ENCODE data around the gene RBBP8NL. TPM values are rescaled to one million over a fixed set of nuclear protein-coding genes. Genes with fewer than 3 reads are reported as not detected.

Gene RBBP8NL
- total RNA-seq, 1 donor from 2014 or later: not detected

GRCh38 chr20:62466806-62467537 lies 39.6 kb upstream of the RBBP8NL start:
- Mint-ChIP-seq H3K4me3 (no peak overlapping the region), H3K27me3 (peaks cover 7% of the 10 kb centered on the region), H3K9me3 (no peaks in the 10 kb centered on the region), H3K36me3 (ENCODE audit: low read depth) (no peaks in the 10 kb centered on the region), H3K4me1 (no peaks in the 10 kb centered on the region), H3K27ac (no peak overlapping the region)
- intact Hi-C loops (cut with micrococcal nuclease): no loop called here
- no peak for DNase-seq

DNA sequence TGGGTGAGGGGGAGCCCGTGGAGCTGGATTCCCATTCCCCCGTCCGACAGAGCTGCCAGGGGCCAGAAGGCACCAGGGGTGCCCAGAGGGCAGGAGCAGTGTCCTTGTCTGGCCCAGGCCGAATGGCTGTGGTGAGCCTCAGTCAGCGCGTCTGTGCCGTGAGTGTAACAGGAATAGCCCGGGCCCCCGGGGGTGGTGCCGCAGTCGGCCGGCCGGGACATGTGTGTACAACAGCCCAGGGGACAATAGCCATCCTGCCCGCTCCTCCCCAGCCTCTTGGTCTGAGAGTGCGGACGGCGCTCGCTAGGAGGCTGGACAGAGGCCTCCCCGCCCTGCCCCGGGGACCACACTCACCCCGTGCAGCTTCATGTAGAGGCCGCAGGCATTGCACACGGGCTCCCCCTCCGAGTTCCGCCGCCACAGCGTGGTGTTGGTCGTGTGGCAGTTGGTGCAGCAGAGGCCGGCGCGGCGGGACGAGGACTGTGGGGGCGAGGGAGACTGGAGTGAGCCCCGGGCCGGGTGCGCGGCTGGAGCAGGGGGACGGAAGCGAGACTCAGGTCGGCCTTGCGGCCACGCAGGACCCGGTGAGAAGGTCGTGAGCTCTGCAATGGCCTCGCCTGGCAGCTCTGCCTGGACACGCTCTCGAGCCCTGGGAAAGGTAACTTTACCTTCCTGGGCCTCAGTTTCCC lies 38.9 kb upstream of the RBBP8NL start:
- Mint-ChIP-seq H3K9me3 (no peaks in the 10 kb centered on the region), H3K4me3 (no peak overlapping the region), H3K36me3 (ENCODE audit: low read depth) (no peaks in the 10 kb centered on the region), H3K27me3 (peaks cover 5% of the 10 kb centered on the region), H3K4me1 (no peaks in the 10 kb centered on the region), H3K27ac (no peak overlapping the region)
- intact Hi-C loops (cut with micrococcal nuclease): no loop called here
- DNase-seq: no peak

- no peak overlapping the region for H3K27ac Mint-ChIP-seq
- H3K36me3 Mint-ChIP-seq (ENCODE audit: low read depth): no peaks in the 10 kb centered on the region
- no peaks in the 10 kb centered on the region for H3K9me3 Mint-ChIP-seq
- H3K4me3 Mint-ChIP-seq: no peak overlapping the region
- intact Hi-C loops (cut with micrococcal nuclease): no loop called here
- peaks cover 1% of the 10 kb centered on the region for H3K27me3 Mint-ChIP-seq
- H3K4me1 Mint-ChIP-seq: no peaks in the 10 kb centered on the region
- no peak for DNase-seq
Measured at GRCh38 chr20:62464990-62465389, 37.7 kb upstream of the RBBP8NL start.

DNA sequence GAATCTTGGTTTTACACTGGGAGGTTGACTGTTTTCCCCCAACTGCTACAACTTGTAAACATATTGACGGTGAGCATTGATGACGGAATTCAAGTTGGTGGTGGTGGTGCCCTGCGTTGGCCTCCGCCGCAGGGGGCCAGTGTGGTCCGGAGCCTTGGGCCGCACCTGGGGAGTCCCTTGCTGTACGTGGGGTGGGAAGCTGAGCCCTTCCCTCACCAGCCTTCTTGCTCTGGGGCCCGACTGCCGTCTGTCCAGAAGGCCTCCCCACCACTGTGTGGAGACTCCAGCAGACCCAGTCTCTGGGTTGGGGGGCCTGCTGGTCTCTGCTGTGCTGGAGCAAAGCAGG lies 37.1 kb upstream of the RBBP8NL start:
- Mint-ChIP-seq H3K27me3 (no peaks in the 10 kb centered on the region), H3K4me3 (no peak overlapping the region), H3K4me1 (no peaks in the 10 kb centered on the region), H3K27ac (no peak overlapping the region), H3K36me3 (ENCODE audit: low read depth) (no peaks in the 10 kb centered on the region), H3K9me3 (no peaks in the 10 kb centered on the region)
- DNase-seq: no peak
- intact Hi-C loops (cut with micrococcal nuclease): no loop called here

DNA sequence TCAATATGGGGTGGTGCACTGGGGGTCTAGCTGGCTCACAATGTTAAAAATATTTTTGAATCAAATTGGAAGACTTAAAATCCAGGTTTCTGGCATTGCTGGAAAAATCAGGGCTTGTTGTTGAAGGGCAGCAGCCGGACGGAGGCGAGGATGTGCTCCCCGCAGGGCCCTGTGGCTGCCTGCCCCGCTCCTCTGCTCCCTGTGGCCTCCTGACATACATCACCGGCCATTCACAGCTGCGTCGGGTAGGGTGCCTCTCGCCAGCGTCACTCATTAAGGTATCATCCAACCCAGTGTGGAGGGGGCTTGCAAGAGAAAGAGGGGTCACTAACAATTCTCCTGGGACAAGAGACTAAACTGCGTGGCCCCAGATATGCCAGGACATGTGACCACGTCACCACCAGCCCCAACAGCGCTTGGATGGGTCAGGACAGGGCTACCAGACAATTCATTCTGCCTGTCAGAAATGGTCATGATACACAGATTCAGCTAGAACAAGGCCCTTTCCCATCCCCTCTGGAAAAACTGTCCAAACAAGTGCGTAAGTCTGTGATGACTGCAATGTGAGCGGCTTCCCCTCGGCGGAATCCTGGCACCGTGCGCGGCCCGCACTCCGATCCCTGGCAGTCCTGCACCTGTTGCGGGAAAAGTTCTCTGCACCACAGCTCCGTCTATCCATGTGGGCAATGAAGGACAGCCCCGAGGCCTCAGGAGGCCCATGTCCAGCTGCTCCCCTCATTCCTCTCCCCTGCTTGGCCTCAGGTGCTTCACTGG lies 36.5 kb upstream of the RBBP8NL start:
- H3K4me1 Mint-ChIP-seq: no peaks in the 10 kb centered on the region
- H3K27ac Mint-ChIP-seq: no peak overlapping the region
- H3K4me3 Mint-ChIP-seq: no peak overlapping the region
- H3K36me3 Mint-ChIP-seq (ENCODE audit: low read depth): no peaks in the 10 kb centered on the region
- no peaks in the 10 kb centered on the region for H3K9me3 Mint-ChIP-seq
- no peaks in the 10 kb centered on the region for H3K27me3 Mint-ChIP-seq
- intact Hi-C loops (cut with micrococcal nuclease): no loop called here
- DNase-seq: no peak

GRCh38 chr20:62462976-62463592 lies 35.7 kb upstream of the RBBP8NL start:
- Mint-ChIP-seq H3K27me3 (no peaks in the 10 kb centered on the region), H3K4me3 (no peak overlapping the region), H3K9me3 (no peaks in the 10 kb centered on the region)

GRCh38 chr20:62461834-62462233 lies 34.5 kb upstream of the RBBP8NL start:
- Mint-ChIP-seq H3K9me3 (no peaks in the 10 kb centered on the region), H3K4me3 (no peak overlapping the region), H3K27me3 (no peaks in the 10 kb centered on the region), H3K4me1 (no peaks in the 10 kb centered on the region), H3K27ac (no peak overlapping the region), H3K36me3 (ENCODE audit: low read depth) (no peaks in the 10 kb centered on the region)
- no peak for DNase-seq
- intact Hi-C loops (cut with micrococcal nuclease): no loop called here

More at GRCh38 chr20:62462976-62463592, 35.7 kb upstream of the RBBP8NL start:
- intact Hi-C loops (cut with micrococcal nuclease): no loop called here
- Mint-ChIP-seq H3K4me1 (no peaks in the 10 kb centered on the region), H3K36me3 (ENCODE audit: low read depth) (no peaks in the 10 kb centered on the region), H3K27ac (no peak overlapping the region)
- no peak for DNase-seq

DNA sequence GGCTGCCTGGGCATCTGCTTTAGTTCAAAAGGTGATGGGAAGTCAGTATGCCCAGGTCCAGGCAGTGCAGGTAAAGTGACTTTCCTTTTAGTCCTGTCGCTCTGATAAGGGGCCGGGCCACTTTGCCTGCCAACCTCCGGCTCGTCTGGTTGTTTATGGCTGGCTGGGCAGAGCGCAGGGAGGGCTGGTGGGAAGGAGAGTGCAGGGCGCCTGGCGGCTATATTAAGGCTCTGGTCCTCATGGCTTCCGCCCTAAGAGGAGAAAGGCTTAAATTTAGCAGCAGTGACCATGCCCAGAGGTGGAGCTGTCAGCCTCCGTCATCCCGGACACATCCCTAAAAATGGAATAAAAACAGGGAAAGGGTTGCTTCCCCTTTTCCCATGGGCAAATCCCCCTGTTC lies 33.8 kb upstream of the RBBP8NL start:
- no peaks in the 10 kb centered on the region for H3K36me3 Mint-ChIP-seq (ENCODE audit: low read depth)
- no peak overlapping the region for H3K4me3 Mint-ChIP-seq
- no peak for DNase-seq
- H3K4me1 Mint-ChIP-seq: no peaks in the 10 kb centered on the region
- intact Hi-C loops (cut with micrococcal nuclease): no loop called here
- H3K27ac Mint-ChIP-seq: no peak overlapping the region
- peaks cover 2% of the 10 kb centered on the region for H3K27me3 Mint-ChIP-seq
- H3K9me3 Mint-ChIP-seq: no peaks in the 10 kb centered on the region

DNA sequence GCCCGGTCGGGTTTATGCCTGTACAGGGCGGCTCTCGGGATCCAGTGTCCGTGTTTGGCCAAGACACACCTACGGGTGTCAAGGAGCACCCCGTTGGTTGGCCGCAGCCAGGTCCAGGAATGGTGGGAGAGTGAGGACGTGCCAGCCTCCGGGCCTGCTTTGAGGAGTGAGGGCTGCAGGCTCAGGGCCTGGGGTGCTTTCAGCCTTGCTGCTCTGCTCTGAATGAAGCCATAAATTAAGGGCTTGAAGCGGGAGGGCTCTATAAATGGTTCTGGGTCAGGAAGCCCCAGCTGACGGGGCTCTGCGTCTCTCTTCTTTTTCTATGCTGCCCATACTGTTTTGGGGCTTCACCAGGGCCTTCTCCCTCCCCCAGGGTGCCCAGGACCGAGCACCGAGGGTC lies 33.3 kb upstream of the RBBP8NL start:
- no peak for DNase-seq
- Mint-ChIP-seq H3K4me1 (no peaks in the 10 kb centered on the region), H3K27me3 (peaks cover 2% of the 10 kb centered on the region), H3K36me3 (ENCODE audit: low read depth) (no peaks in the 10 kb centered on the region), H3K4me3 (no peak overlapping the region), H3K9me3 (no peaks in the 10 kb centered on the region), H3K27ac (no peak overlapping the region)
- intact Hi-C loops (cut with micrococcal nuclease): no loop called here

DNA sequence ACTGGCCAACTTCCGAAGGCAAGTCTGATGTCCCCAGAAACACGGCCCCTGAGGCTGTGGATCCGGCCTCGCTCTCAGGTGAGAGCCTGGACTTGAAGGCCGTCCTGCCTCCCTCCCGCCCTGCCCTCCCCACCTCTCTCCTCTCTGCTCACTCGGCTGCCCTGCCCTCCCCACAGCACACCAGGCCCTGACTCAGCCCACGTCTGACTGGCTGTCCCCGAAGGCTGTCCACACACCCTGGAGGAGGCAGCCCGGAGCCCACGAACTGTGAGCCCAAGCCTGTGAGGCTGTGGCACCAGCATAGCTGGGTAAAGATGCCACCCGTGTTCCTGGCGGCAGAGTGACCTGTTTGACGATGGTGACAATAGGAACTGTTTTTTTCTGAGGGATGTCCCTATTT lies 32.1 kb upstream of the RBBP8NL start:
- H3K4me3 Mint-ChIP-seq: no peak overlapping the region
- no peaks in the 10 kb centered on the region for H3K9me3 Mint-ChIP-seq
- no peak overlapping the region for H3K27ac Mint-ChIP-seq
- no peak for DNase-seq
- H3K4me1 Mint-ChIP-seq: no peaks in the 10 kb centered on the region
- H3K27me3 Mint-ChIP-seq: peaks cover 2% of the 10 kb centered on the region
- intact Hi-C loops (cut with micrococcal nuclease): no loop called here
- H3K36me3 Mint-ChIP-seq (ENCODE audit: low read depth): no peaks in the 10 kb centered on the region

GRCh38 chr20:62458275-62459251 lies 31.2 kb upstream of the RBBP8NL start:
- Mint-ChIP-seq H3K27me3 (peaks cover 2% of the 10 kb centered on the region), H3K4me3 (no peak overlapping the region)
- intact Hi-C loops (cut with micrococcal nuclease): no loop called here

DNA sequence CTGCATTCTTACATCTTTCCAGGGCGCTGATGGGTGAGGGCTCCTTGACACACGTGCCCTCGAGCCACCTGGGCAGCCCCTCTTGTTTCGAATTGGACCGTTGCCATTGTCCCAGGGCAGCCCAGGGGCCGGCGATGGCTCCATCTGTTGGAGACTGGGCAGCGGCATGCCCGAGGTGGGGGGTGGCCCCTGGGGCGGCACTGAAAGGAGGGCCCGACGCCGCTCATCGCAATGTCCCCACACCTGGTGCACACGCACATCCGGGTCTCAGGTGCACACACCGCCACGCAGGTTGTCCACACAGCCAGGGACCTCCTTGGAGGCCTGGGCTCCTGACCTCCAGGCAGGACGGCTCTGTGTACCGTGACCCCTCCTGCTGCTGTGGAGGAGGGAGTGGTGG lies 30.5 kb upstream of the RBBP8NL start:
- Mint-ChIP-seq H3K4me3 (no peak overlapping the region), H3K9me3 (no peaks in the 10 kb centered on the region), H3K27ac (no peak overlapping the region), H3K27me3 (peaks cover 2% of the 10 kb centered on the region), H3K36me3 (ENCODE audit: low read depth) (no peaks in the 10 kb centered on the region), H3K4me1 (no peaks in the 10 kb centered on the region)
- intact Hi-C loops (cut with micrococcal nuclease): no loop called here
- DNase-seq: no peak

More at GRCh38 chr20:62458275-62459251, 31.2 kb upstream of the RBBP8NL start:
- no peaks in the 10 kb centered on the region for H3K36me3 Mint-ChIP-seq (ENCODE audit: low read depth)
- no peaks in the 10 kb centered on the region for H3K9me3 Mint-ChIP-seq
- no peaks in the 10 kb centered on the region for H3K4me1 Mint-ChIP-seq
- H3K27ac Mint-ChIP-seq: no peak overlapping the region
- no peak for DNase-seq

GRCh38 chr20:62457098-62457497 lies 29.8 kb upstream of the RBBP8NL start:
- DNase-seq: no peak
- no peaks in the 10 kb centered on the region for H3K9me3 Mint-ChIP-seq
- no peaks in the 10 kb centered on the region for H3K36me3 Mint-ChIP-seq (ENCODE audit: low read depth)
- peaks cover 2% of the 10 kb centered on the region for H3K27me3 Mint-ChIP-seq
- H3K4me1 Mint-ChIP-seq: no peaks in the 10 kb centered on the region
- H3K4me3 Mint-ChIP-seq: no peak overlapping the region
- intact Hi-C loops (cut with micrococcal nuclease): no loop called here
- no peak overlapping the region for H3K27ac Mint-ChIP-seq

Data from activated CD4-positive, alpha-beta T cell treated with anti-CD3 and anti-CD28 coated beads, Interleukin-2, amount 10 ng/mL, durations not matched to agents 24 days and 14 days (primary cell).